Measurements from ENCODE around the gene NRXN3.

GRCh38 chr14:79256380-79256779, 1086.2 kb downstream of the NRXN3 start:
- TF ChIP-seq CTCF (conservative IDR thresholded peaks at IDR 0.05 in 1 of 2, IDR thresholded peaks at IDR 0.05 in 1 of 2; ENCODE audit: extremely low read depth in 1 of 2, insufficient read depth in 1 of 2, low read depth in 1 of 2, low read length in 2 of 2) (no peak), EZH2 (IDR thresholded peaks at IDR 0.05; ENCODE audit: borderline replicate concordance, low read length) (no peak)

All from mammary epithelial cell (primary cell).